WI38 (cell line): ENCODE results near the gene OR52L1.

Experiments
- H3K4me3 ChIP-seq: 2 replicates; pipeline ENCODE4 v1.5.1; 2011; ENCODE audit warnings: low read depth, mild to moderate bottlenecking, control low read depth, low read length
- CTCF ChIP-seq: IDR thresholded peaks from 2 replicates; pipeline ENCODE4 v1.5.1; 2012; ENCODE audit warnings: low read depth, mild to moderate bottlenecking, control low read depth, low read length

OR52L1 gene

DNA sequence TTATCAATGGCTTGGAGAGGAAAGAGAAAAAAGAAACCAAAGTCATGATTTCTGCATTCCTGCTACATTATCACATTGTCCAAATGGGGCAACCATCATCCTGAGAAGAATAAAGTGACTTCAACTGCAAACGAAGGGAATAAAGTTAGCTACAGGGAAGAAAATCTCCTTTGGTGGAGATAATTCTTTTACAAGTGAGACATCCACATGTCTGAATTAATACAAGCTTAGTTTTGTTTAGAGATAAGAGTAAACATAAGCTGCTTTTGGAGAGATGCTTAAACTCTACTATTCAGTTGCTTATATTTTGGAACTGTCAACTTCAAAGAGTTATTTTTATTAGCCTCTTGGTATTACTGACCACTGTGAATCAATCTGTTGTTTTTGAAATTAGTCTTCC is at the start of gene OR52L1:
OR52L1 (minus strand) TSS at position 101 of the 400 bp plus-strand sequence; CDS start at position 46, 55 bp downstream.
- H3K4me3 ChIP-seq, result no peak within 1 kb of the TSS
- no peak for TF ChIP-seq CTCF

DNA sequence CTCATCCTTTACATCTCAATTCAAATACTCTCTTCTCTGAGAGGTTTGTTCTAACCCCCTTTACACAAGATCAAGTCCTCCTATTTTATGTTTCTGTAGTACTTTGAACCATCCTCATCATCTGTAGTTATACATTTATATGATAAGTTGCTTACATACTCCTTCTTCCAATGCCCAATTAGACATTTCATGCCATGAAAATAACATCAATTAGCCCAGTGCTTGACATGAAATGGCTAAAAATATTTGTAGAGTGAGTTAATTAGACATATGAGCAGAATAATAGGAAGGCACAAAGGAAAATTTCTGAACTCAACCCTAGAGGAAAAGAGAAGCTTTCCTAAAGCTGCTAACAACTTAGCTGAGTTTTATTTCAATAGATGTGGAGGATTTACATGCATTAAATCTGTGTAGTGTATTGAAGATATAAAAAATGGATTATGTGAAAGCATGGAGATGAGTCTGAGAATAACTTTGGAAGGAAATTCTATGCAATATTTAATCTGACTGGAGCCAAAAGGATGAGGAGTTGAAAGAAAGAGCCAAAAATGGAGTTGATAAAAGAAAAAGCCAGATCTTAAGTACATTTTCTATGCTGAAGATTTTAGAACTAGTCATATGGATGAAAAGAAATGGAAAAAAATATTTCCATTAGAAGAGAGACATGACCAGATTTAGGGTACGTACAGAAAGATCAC is 44.1 kb upstream of the OR52L1 start, which contains the start of gene OR56A1:
OR56A1 (minus strand) TSS at position 51 of the 698 bp plus-strand sequence. CDS start 3,066 bp downstream, outside the sequence.
- no peak for TF ChIP-seq CTCF
- no peak within 1 kb of the TSS for H3K4me3 ChIP-seq

- no peak overlapping the region for H3K4me3 ChIP-seq
- TF ChIP-seq CTCF, result no peak
These were observed 40.7 kb upstream of the OR52L1 start for GRCh38 chr11:6027501-6027900.

- TF ChIP-seq CTCF, result no peak
- no peak overlapping the region for H3K4me3 ChIP-seq
These were observed 38.3 kb upstream of the OR52L1 start for GRCh38 chr11:6025056-6025455.

- H3K4me3 ChIP-seq, result no peak overlapping the region
- TF ChIP-seq CTCF, result no peak
These were observed 36.2 kb upstream of the OR52L1 start for GRCh38 chr11:6022956-6023355.

DNA sequence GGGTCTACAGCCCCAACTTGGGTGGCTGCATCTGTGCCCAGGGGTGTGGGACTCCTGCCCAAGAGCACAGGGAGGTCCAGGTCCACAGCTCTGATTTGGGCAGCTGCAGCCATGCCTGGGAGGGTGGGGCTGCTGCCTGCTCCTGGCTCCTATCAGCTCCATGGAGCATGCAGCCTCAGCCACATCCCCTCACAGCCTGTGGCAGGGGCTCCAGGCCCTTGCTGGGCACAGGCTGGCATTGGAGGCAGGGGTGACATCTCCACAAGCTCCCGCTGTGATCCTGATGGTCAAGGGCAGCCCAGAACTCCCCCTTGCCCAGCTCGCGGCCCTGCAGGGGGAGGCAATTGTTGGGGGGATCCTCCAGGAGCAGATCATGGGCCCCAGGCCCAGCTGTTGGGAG is 26.3 kb upstream of the OR52L1 start:
- no peak overlapping the region for H3K4me3 ChIP-seq
- TF ChIP-seq CTCF, result no peak

- no peak for TF ChIP-seq CTCF
- H3K4me3 ChIP-seq, result no peak overlapping the region
These were observed 25.4 kb upstream of the OR52L1 start for GRCh38 chr11:6012035-6012668.
